IMR-90 (cell line): Measurements from ENCODE around the gene LMOD1. TPM values are rescaled to one million over a fixed set of nuclear protein-coding genes. Genes with fewer than 3 reads are reported as not detected.

Experiments used
- ATAC-seq: fragments of 200-7000 bp; cut with Tn5 transposase; 2 replicates; pipeline ENCODE4 v1.9.1; 2020; ENCODE audit warnings: low read depth, mild to moderate bottlenecking, moderate library complexity
- BruUV-seq: library from RNA; stranded (reverse); fragments of 400-500 nt; replicated peaks from 2 replicates; lab custom pipeline; 2021; lab: Mats Ljungman, UMichigan
- CTCF ChIA-PET: fragments of 300-600 bp; formaldehyde crosslinking; extraction: SDS; loops from one replicate; lab custom pipeline; 2021; ENCODE audit warnings: antibody characterized with exemption; lab: Yijun Ruan, JAX
- POLR2A ChIA-PET: fragments of 300-600 bp; sonication (Branson Sonifier 250); formaldehyde crosslinking; loops from one replicate; lab custom pipeline; 2022; ENCODE audit warnings: antibody characterized with exemption; ENCODE audit not compliant: unreplicated experiment; lab: Charles Lee
- DNase-seq: peaks from one replicate; pipeline ENCODE4 v3.0.0; 2013
- H2AFZ ChIP-seq: replicated peaks from 2 replicates; pipeline ENCODE3; 2013; ENCODE audit warnings: low read length, mild to moderate bottlenecking; ENCODE audit not compliant: poor library complexity
- H2AK5ac ChIP-seq: 2 replicates; pipeline ENCODE4 v1.6.1; 2013; ENCODE audit warnings: low read depth, low read length, inconsistent platforms
- H2AK9ac ChIP-seq: replicated peaks from 2 replicates; pipeline ENCODE3; 2013; ENCODE audit warnings: mild to moderate bottlenecking, low read depth, low read length, moderate library complexity; ENCODE audit not compliant: poor library complexity
- H2BK120ac ChIP-seq: 2 replicates; pipeline ENCODE4 v1.6.1; 2013; ENCODE audit warnings: low read depth, low read length, inconsistent platforms
- H2BK15ac ChIP-seq: 3 replicates; pipeline ENCODE4 v1.6.1; 2013; ENCODE audit warnings: low read depth, low read length, inconsistent platforms
- H2BK20ac ChIP-seq: 2 replicates; pipeline ENCODE4 v1.6.1; 2013; ENCODE audit warnings: low read depth, mild to moderate bottlenecking, inconsistent platforms, low read length, moderate library complexity
- H2BK5ac ChIP-seq: 2 replicates; pipeline ENCODE4 v1.6.1; 2013; ENCODE audit warnings: mild to moderate bottlenecking, low read depth, low read length, inconsistent platforms; ENCODE audit not compliant: poor library complexity, severe bottlenecking
- H3K14ac ChIP-seq: replicated peaks from 2 replicates; pipeline ENCODE4 v1.6.1; 2013; ENCODE audit warnings: low read depth, low read length, inconsistent platforms
- H3K18ac ChIP-seq: 2 replicates; pipeline ENCODE4 v1.6.1; 2013; ENCODE audit warnings: low read depth, low read length, control low read depth
- H3K23ac ChIP-seq: 2 replicates; pipeline ENCODE4 v1.6.1; 2013; ENCODE audit warnings: low read depth, low read length, inconsistent platforms
- H3K27ac ChIP-seq: 2 replicates; pipeline ENCODE4 v1.5.1; 2013; ENCODE audit warnings: mild to moderate bottlenecking, control low read depth, low read length; ENCODE audit not compliant: insufficient read depth
- H3K27me3 ChIP-seq: 2 replicates; pipeline ENCODE4 v1.6.1; 2013; ENCODE audit warnings: low read length; ENCODE audit not compliant: control insufficient read depth, insufficient read depth
- H3K36me3 ChIP-seq: 2 replicates; pipeline ENCODE4 v1.6.1; 2013; ENCODE audit warnings: low read length, mixed read lengths; ENCODE audit not compliant: control insufficient read depth, insufficient read depth
- H3K4ac ChIP-seq: 2 replicates; pipeline ENCODE4 v1.6.1; 2013; ENCODE audit warnings: low read depth, low read length, inconsistent platforms
- H3K4me1 ChIP-seq: 2 replicates; pipeline ENCODE4 v1.6.1; 2013; ENCODE audit warnings: low read length, mixed read lengths; ENCODE audit not compliant: control insufficient read depth, insufficient read depth
- H3K4me2 ChIP-seq: 2 replicates; pipeline ENCODE4 v1.6.1; 2013; ENCODE audit warnings: low read depth, mild to moderate bottlenecking, control low read depth, low read length, moderate library complexity
- H3K4me3 ChIP-seq: 2 replicates; pipeline ENCODE4 v1.5.1; 2013; ENCODE audit warnings: low read depth, mild to moderate bottlenecking, control low read depth, low read length, moderate library complexity; ENCODE audit not compliant: insufficient read depth
- H3K56ac ChIP-seq: 2 replicates; pipeline ENCODE4 v1.6.1; 2013; ENCODE audit warnings: low read length, inconsistent platforms; ENCODE audit not compliant: insufficient read depth; ENCODE audit errors: extremely low read depth
- H3K79me1 ChIP-seq, 2 experiments: 2 replicates each; pipeline ENCODE4 v1.6.1; 2013; ENCODE audit warnings: low read length in 2 of 2, inconsistent platforms in 1 of 2, low read depth in 1 of 2
- H3K9ac ChIP-seq: 2 replicates; pipeline ENCODE4 v1.6.1; 2013; ENCODE audit warnings: low read depth, low read length, control low read depth
- H3K9me1 ChIP-seq: 2 replicates; pipeline ENCODE4 v1.6.1; 2013; ENCODE audit warnings: low read length, inconsistent platforms; ENCODE audit not compliant: insufficient read depth
- H3K9me3 ChIP-seq: 2 replicates; pipeline ENCODE4 v1.6.1; 2013; ENCODE audit warnings: low read length; ENCODE audit not compliant: control insufficient read depth, insufficient read depth
- H4K20me1 ChIP-seq: 2 replicates; pipeline ENCODE4 v1.6.1; 2013; ENCODE audit warnings: low read length, inconsistent platforms; ENCODE audit not compliant: insufficient read depth
- H4K5ac ChIP-seq: 2 replicates; pipeline ENCODE4 v1.6.1; 2013; ENCODE audit warnings: mild to moderate bottlenecking, low read depth, low read length, control low read depth
- H4K8ac ChIP-seq, 2 experiments: 2 replicates each; pipeline ENCODE4 v1.6.1; 2013; ENCODE audit warnings: low read depth in 2 of 2, low read length in 2 of 2, control low read depth in 1 of 2, inconsistent platforms in 1 of 2
- H4K91ac ChIP-seq: 2 replicates; pipeline ENCODE4 v1.6.1; 2013; ENCODE audit warnings: low read depth, low read length, inconsistent platforms; ENCODE audit not compliant: insufficient read depth
- BHLHE40 ChIP-seq: fragments of 150-350 bp; IDR thresholded peaks from 2 replicates; pipeline ENCODE4 v1.6.1; 2016; ENCODE audit warnings: mild to moderate bottlenecking, low read depth, low read length
- CEBPB ChIP-seq: IDR thresholded peaks from 2 replicates; pipeline ENCODE4 v1.6.1; 2012; ENCODE audit warnings: low read depth, low read length, improper control_type of control experiment
- CHD1 ChIP-seq: IDR thresholded peaks from 2 replicates; pipeline ENCODE4 v1.6.1; 2012; ENCODE audit warnings: low read depth, low read length, improper control_type of control experiment
- CTCF ChIP-seq: conservative IDR thresholded peaks from 2 replicates; pipeline ENCODE4 v1.5.1; 2012; ENCODE audit warnings: mild to moderate bottlenecking, low read depth, low read length, improper control_type of control experiment
- FOS ChIP-seq: fragments of 150-350 bp; IDR thresholded peaks from 2 replicates; pipeline ENCODE4 v1.6.1; 2016; ENCODE audit warnings: low read depth, low read length
- MAFK ChIP-seq: IDR thresholded peaks from 2 replicates; pipeline ENCODE4 v1.6.1; 2012; ENCODE audit warnings: low read depth, low read length, improper control_type of control experiment
- MAZ ChIP-seq: IDR thresholded peaks from 2 replicates; pipeline ENCODE4 v1.6.1; 2012; ENCODE audit warnings: low read depth, mild to moderate bottlenecking, low read length, improper control_type of control experiment, moderate library complexity, borderline replicate concordance
- USF2 ChIP-seq: fragments of 150-350 bp; IDR thresholded peaks from 2 replicates; pipeline ENCODE4 v1.6.1; 2017; ENCODE audit warnings: mild to moderate bottlenecking, antibody characterized with exemption, low read length, low read depth
- WGBS, 2 experiments: methylation state at CpG; one replicate each; pipeline versions ENCODE4 v1.1.5 to v1.1.7; 2013; ENCODE audit warnings: missing lambda C conversion rate in 2 of 2; ENCODE audit not compliant: insufficient read length in 1 of 2; ENCODE audit errors: extremely low coverage in 2 of 2; 5-methylcytosine and 5-hydroxymethylcytosine counted together
- dilution Hi-C: fragments of 300-500 bp; cut with HindIII; formaldehyde crosslinking; loops from one replicate; pipeline ENCODE4 v1.14.3; 2018; ENCODE audit warnings: low sequenced_read_pairs; ENCODE audit not compliant: unreplicated experiment
- in situ Hi-C: fragments of 300-500 bp; cut with MboI; formaldehyde crosslinking; loops from 3 replicates; pipeline ENCODE4 v1.14.3; 2019; ENCODE audit warnings: low sequenced_read_pairs, inconsistent platforms, mixed read lengths
- intact Hi-C: fragments of 100-400 bp; cut with micrococcal nuclease; formaldehyde crosslinking; loops from 2 replicates; pipeline ENCODE4 v1.10.0; 2022
- polyA plus RNA-seq, 3 experiments: library from polyadenylated mRNA; depleted of rRNA; stranded (reverse); fragments of >200 nt; gene quantifications; 2 replicates each; pipeline ENCODE4 v1.2.3, GENCODE V29; 2012; ENCODE audit warnings: low replicate concordance in 1 of 3
- total RNA-seq: library from RNA; depleted of rRNA; stranded (reverse); fragments of >200 nt; gene quantifications from 2 replicates; pipeline ENCODE4 v1.2.3, GENCODE V29; 2012

Gene LMOD1
- total and polyA plus RNA-seq, 2 of the 4 experiments (the other 2 are of a cell fraction) = 51.7 to 53.2 TPM

GRCh38 chr1:201898992-201899391 is 47.4 kb downstream of the LMOD1 start:
- Histone ChIP-seq H2AFZ (no peak overlapping the region), H4K8ac (no peak overlapping the region), H2BK15ac (no peak overlapping the region), H2BK20ac (no peak overlapping the region), H4K5ac (no peak overlapping the region), H3K9me3 (no peaks in the 10 kb centered on the region), H3K4me3 (no peak overlapping the region), H2BK5ac (no peak overlapping the region), H2BK120ac (no peak overlapping the region), H3K4ac (no peak overlapping the region), H4K91ac (no peak overlapping the region; the same call in 1 of the 2 replicates), H3K23ac (no peak overlapping the region), H3K56ac (no peak overlapping the region), H3K27ac (no peak overlapping the region), H2AK9ac (no peak overlapping the region), H3K27me3 (no peaks in the 10 kb centered on the region), H3K18ac (no peak overlapping the region), H3K36me3 (peaks cover 36% of the 10 kb centered on the region), H3K9ac (no peak overlapping the region), H4K20me1 (no peaks in the 10 kb centered on the region), H3K4me2 (no peak overlapping the region), H2AK5ac (no peak overlapping the region), H3K79me1 (peaks cover 23 to 46% of the 10 kb centered on the region in 2 experiments), H3K14ac (no peak overlapping the region), H3K9me1 (peaks cover 19% of the 10 kb centered on the region), H3K4me1 (peaks cover 26% of the 10 kb centered on the region)
- POLR2A ChIA-PET = no interaction called here
- in situ Hi-C loops = loop anchor here (5.0 to 10.0 kb wide), 2 partner anchors 68 to 226 kb away; partner anchors contain the start of gene GPR37L1
- DNase-seq = no peak
- no CpG with 5 or more reads among the region's 4 CpGs for WGBS, 2 experiments
- dilution Hi-C loops = no loop called here
- TF ChIP-seq CEBPB = no peak
- TF ChIP-seq CHD1 = no peak
- TF ChIP-seq CTCF = no peak
- TF ChIP-seq MAFK = no peak
- TF ChIP-seq MAZ = no peak
- no peak for TF ChIP-seq FOS
- TF ChIP-seq USF2 = no peak
- TF ChIP-seq BHLHE40 = no peak
- CTCF ChIA-PET = no interaction called here
- ATAC-seq = no peak
- BruUV-seq = no TSS peak
- intact Hi-C loops = no loop called here
